HCT116 (cell line): ENCODE measurements around the gene CUX1.

Source experiments
- CTCF ChIP-seq, 3 experiments: fragments of 200-600 bp in 1 of 3; sonication (generic) in 1 of 3; IDR thresholded peaks in 2 of 3; conservative IDR thresholded peaks in 1 of 3; 2 replicates each; pipeline ENCODE4 v1.5.1; 2012 to 2017; ENCODE audit warnings: low read depth in 2 of 3, low read length in 2 of 3, antibody characterized with exemption in 1 of 3, borderline replicate concordance in 1 of 3, control low read depth in 1 of 3, mild to moderate bottlenecking in 1 of 3, mixed read lengths in 1 of 3, mixed run types in 1 of 3, moderate library complexity in 1 of 3; ENCODE audit not compliant: insufficient read depth in 1 of 3
- ELF1 ChIP-seq: IDR thresholded peaks from 2 replicates; pipeline ENCODE4 v1.6.1; 2012; ENCODE audit warnings: low read depth, borderline replicate concordance
- POLR2A ChIP-seq: IDR thresholded peaks from 2 replicates; pipeline ENCODE4 v1.7.0; 2011; ENCODE audit warnings: borderline replicate concordance; ENCODE audit not compliant: insufficient read depth, insufficient read length; ENCODE audit errors: extremely low read depth
- POLR2AphosphoS5 ChIP-seq: IDR thresholded peaks from 2 replicates; pipeline ENCODE4 v1.6.1; 2011; ENCODE audit warnings: mild to moderate bottlenecking, low read depth, low read length, moderate library complexity

GRCh38 chr7:102322202-102322715, 504.8 kb downstream of the CUX1 start:
- TF ChIP-seq CTCF (IDR thresholded peaks at IDR 0.05 in 2 of 3, conservative IDR thresholded peaks at IDR 0.05 in 1 of 3; ENCODE audit: borderline replicate concordance in 1 of 3, insufficient read depth in 1 of 3, low read depth in 2 of 3, low read length in 2 of 3) = no peak
- no peak for TF ChIP-seq POLR2A
- TF ChIP-seq ELF1 = no peak
- no peak for TF ChIP-seq POLR2AphosphoS5
